Measurements from ENCODE around the gene PKD1L1.

The PKD1L1 gene

GRCh38 chr7:47866120-47866519 lies 82.1 kb downstream of the PKD1L1 start:
- no peak for DNase-seq (ENCODE audit: low read depth)

GRCh38 chr7:47852330-47853245 lies 95.7 kb downstream of the PKD1L1 start:
- DNase-seq (ENCODE audit: low read depth) = no peak

GRCh38 chr7:47847207-47847606 lies 101.1 kb downstream of the PKD1L1 start:
- DNase-seq (ENCODE audit: low read depth) = no peak

GRCh38 chr7:47846138-47846836 lies 102.0 kb downstream of the PKD1L1 start:
- no peak for DNase-seq (ENCODE audit: low read depth)

- DNase-seq (ENCODE audit: low read depth) = no peak
Observed at GRCh38 chr7:47844311-47844710, 104.0 kb downstream of the PKD1L1 start.

GRCh38 chr7:47843291-47843690 lies 105.0 kb downstream of the PKD1L1 start:
- no peak for DNase-seq (ENCODE audit: low read depth)

- no peak for DNase-seq (ENCODE audit: low read depth)
Observed at GRCh38 chr7:47839381-47839780, 108.9 kb downstream of the PKD1L1 start.

GRCh38 chr7:47837826-47838225 lies 110.4 kb downstream of the PKD1L1 start:
- no peak for DNase-seq (ENCODE audit: low read depth)

GRCh38 chr7:47836503-47837202 lies 111.6 kb downstream of the PKD1L1 start:
- DNase-seq (ENCODE audit: low read depth) = no peak

GRCh38 chr7:47836080-47836479 lies 112.2 kb downstream of the PKD1L1 start:
- no peak for DNase-seq (ENCODE audit: low read depth)

GRCh38 chr7:47833211-47833610 lies 115.1 kb downstream of the PKD1L1 start:
- DNase-seq (ENCODE audit: low read depth) = no peak

- no peak for DNase-seq (ENCODE audit: low read depth)
Observed at GRCh38 chr7:47832105-47832715, 116.1 kb downstream of the PKD1L1 start.

- DNase-seq (ENCODE audit: low read depth) = no peak
Observed at GRCh38 chr7:47830015-47830414, 118.3 kb downstream of the PKD1L1 start.

- no peak for DNase-seq (ENCODE audit: low read depth)
Observed at GRCh38 chr7:47827871-47828270, 120.4 kb downstream of the PKD1L1 start.

GRCh38 chr7:47827351-47827756 lies 120.9 kb downstream of the PKD1L1 start:
- DNase-seq (ENCODE audit: low read depth) = no peak

- DNase-seq (ENCODE audit: low read depth) = no peak
Observed at GRCh38 chr7:47826754-47827153, 121.5 kb downstream of the PKD1L1 start.

GRCh38 chr7:47819607-47819920 lies 128.7 kb downstream of the PKD1L1 start:
- no peak for DNase-seq (ENCODE audit: low read depth)

- DNase-seq (ENCODE audit: low read depth) = peak; percentile 73
Observed at GRCh38 chr7:47818796-47819606, 129.3 kb downstream of the PKD1L1 start.

GRCh38 chr7:47817917-47818316 lies 130.3 kb downstream of the PKD1L1 start:
- DNase-seq (ENCODE audit: low read depth) = no peak

- DNase-seq (ENCODE audit: low read depth) = no peak
Observed at GRCh38 chr7:47816647-47817046, 131.6 kb downstream of the PKD1L1 start.

- DNase-seq (ENCODE audit: low read depth) = no peak
Observed at GRCh38 chr7:47815867-47816266, 132.4 kb downstream of the PKD1L1 start.
